Thyroid gland (tissue), 4 donors: ENCODE data around the gene TMC2. TPM values are rescaled to one million over a fixed set of nuclear protein-coding genes. Genes with fewer than 3 reads are reported as not detected.

Experiments
- DNase-seq, 2 donors: peaks; one replicate each; pipeline ENCODE4 v3.0.0-alpha.2; 2019
- H3K27ac ChIP-seq, 3 donors: fragments of 200-600 bp; sonication (generic); 1 replicate in 2 of 3; 2 replicates in 1 of 3; pipeline ENCODE4 v1.5.1; 2016 to 2019; ENCODE audit warnings: mild to moderate bottlenecking in 1 of 3, moderate library complexity in 1 of 3
- H3K27me3 ChIP-seq: fragments of 200-600 bp; sonication (generic); one replicate; pipeline ENCODE4 v1.5.1; 2019
- H3K36me3 ChIP-seq, 2 donors: fragments of 200-600 bp; sonication (generic); one replicate each; pipeline ENCODE4 v1.5.1; 2016 to 2019
- H3K4me1 ChIP-seq, 2 donors: fragments of 200-600 bp; sonication (generic); one replicate each; pipeline ENCODE4 v1.5.1; 2017 to 2019
- H3K4me3 ChIP-seq, 3 donors: fragments of 200-600 bp; sonication (generic); replicated peaks in 1 of 3; 1 replicate in 2 of 3; 2 replicates in 1 of 3; pipeline ENCODE4 v1.5.1; 2016; ENCODE audit warnings: mild to moderate bottlenecking in 1 of 3
- H3K9me3 ChIP-seq: fragments of 200-600 bp; sonication (generic); one replicate; pipeline ENCODE4 v1.5.1; 2017
- CTCF ChIP-seq, 6 experiments: fragments of 200-600 bp in 3 of 6; fragments of 450-650 bp in 3 of 6; sonication (generic) in 3 of 6; IDR thresholded peaks; one replicate each; pipeline ENCODE4 v1.5.1; 2016 to 2019; ENCODE audit warnings: antibody characterized with exemption in 6 of 6, mild to moderate bottlenecking in 2 of 6, inconsistent platforms in 1 of 6, moderate library complexity in 1 of 6
- POLR2A ChIP-seq, 2 donors: fragments of 450-650 bp; IDR thresholded peaks; one replicate each; pipeline ENCODE4 v1.6.1; 2017; ENCODE audit warnings: antibody characterized with exemption in 2 of 2, mild to moderate bottlenecking in 2 of 2, moderate library complexity in 1 of 2
- WGBS, 2 donors: methylation state at CpG; one replicate each; pipeline ENCODE4 v1.1.5; 2017; 5-methylcytosine and 5-hydroxymethylcytosine counted together
- intact Hi-C: fragments of 100-400 bp; cut with DNase I; formaldehyde crosslinking; loops from one replicate; pipeline ENCODE4 v1.15.1; 2023
- total RNA-seq, 4 donors: library from RNA; depleted of rRNA; stranded (reverse); fragments of >200 nt; gene quantifications; one replicate each; pipeline ENCODE4 v1.2.3, GENCODE V29; 2016

The TMC2 gene
- total RNA-seq, 4 donors from 2014 or later: 0.11 TPM; not detected in 3

GRCh38 chr20:2687514-2687913, 151.1 kb downstream of the TMC2 start:
- no peak overlapping the region for H3K4me3 ChIP-seq
- H3K36me3 ChIP-seq: no peaks in the 10 kb centered on the region
- H3K9me3 ChIP-seq: no peaks in the 10 kb centered on the region
- H3K27me3 ChIP-seq: no peaks in the 10 kb centered on the region
- H3K4me1 ChIP-seq: peaks cover 0 to 13% of the 10 kb centered on the region in 2 donors
- intact Hi-C loops: no loop called here
- TF ChIP-seq CTCF (IDR thresholded peaks at IDR 0.05) (no peak), POLR2A (IDR thresholded peaks at IDR 0.05) (no peak)
- H3K27ac ChIP-seq: no peak overlapping the region
- no peak for DNase-seq
- 50 to 57% methylated on average over 6 of the region's 6 CpGs for WGBS, 2 donors

DNA sequence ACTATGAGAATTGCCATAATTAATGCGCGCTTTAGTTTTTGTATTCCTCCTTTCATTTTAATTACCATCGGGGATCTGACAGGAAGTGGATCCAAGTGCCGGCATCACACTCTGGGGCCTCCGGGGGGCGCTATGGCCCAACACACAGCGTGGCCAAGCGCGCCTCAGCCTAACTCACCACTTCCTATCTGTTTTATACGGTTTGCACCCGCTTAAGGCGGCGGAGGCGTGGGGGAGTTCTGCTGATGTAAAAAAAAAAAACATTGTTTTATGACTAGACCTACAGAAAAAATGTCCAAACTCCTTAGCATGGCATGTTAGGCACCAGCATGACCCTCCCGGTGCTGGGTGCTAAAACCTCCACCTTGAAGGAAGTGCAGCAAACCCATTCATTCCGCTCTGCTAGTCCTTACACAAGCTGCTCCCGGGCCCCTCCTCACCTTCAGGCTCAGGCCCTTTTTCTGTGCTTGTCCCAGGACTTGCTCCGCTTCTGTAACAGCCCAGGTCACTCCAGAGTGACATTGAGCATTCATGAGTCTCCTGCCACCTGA, 151.7 kb downstream of the TMC2 start:
- no peak overlapping the region for H3K4me3 ChIP-seq
- H3K9me3 ChIP-seq: no peaks in the 10 kb centered on the region
- H3K4me1 ChIP-seq: peaks cover 0 to 13% of the 10 kb centered on the region in 2 donors
- intact Hi-C loops: no loop called here
- TF ChIP-seq POLR2A (IDR thresholded peaks at IDR 0.05): no peak
- peak in 5 of 6 experiments; percentile 39 to 66 (median 62) for TF ChIP-seq CTCF (IDR thresholded peaks at IDR 0.05)
- no peaks in the 10 kb centered on the region for H3K27me3 ChIP-seq
- peak; percentile 68 to 69 for DNase-seq
- H3K27ac ChIP-seq: no peak overlapping the region
- H3K36me3 ChIP-seq: no peaks in the 10 kb centered on the region
- 25 to 26% methylated on average over 18 of the region's 18 CpGs for WGBS, 2 donors

DNA sequence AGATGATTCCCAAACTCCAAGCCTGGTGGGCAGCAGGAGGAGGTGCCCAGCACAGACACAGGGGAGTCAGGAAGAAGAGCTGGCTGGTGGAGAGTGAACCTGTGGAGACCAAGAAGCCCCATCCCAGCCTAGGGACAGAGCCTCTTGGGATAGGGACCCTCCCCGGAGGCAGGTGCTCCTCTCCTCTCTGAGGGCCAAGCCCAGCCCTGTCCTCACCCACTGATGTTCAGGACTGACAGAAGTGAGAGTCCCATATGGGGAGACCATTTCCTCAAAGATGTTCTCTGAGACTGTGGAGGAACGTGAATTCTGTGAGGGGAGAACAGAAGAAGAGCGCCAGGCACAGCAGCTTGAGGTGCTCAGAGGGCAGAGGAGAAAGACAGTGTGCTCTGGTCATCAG, 153.8 kb downstream of the TMC2 start:
- Histone ChIP-seq H3K36me3 (no peaks in the 10 kb centered on the region), H3K27me3 (no peaks in the 10 kb centered on the region), H3K4me1 (peaks cover 3 to 22% of the 10 kb centered on the region in 2 donors), H3K9me3 (no peaks in the 10 kb centered on the region), H3K27ac (no peak overlapping the region), H3K4me3 (no peak overlapping the region)
- TF ChIP-seq POLR2A (IDR thresholded peaks at IDR 0.05): no peak
- no peak for TF ChIP-seq CTCF (IDR thresholded peaks at IDR 0.05)
- 81 to 89% methylated on average over 3 of the region's 3 CpGs for WGBS, 2 donors
- intact Hi-C loops: loop anchor here (5.0 kb wide), 2 partner anchors 52 to 152 kb away; partner anchors contain the start of genes PCED1A and VPS16
- DNase-seq: no peak

GRCh38 chr20:2690718-2691117, 154.3 kb downstream of the TMC2 start:
- Histone ChIP-seq H3K27ac (no peak overlapping the region), H3K36me3 (no peaks in the 10 kb centered on the region), H3K4me3 (no peak overlapping the region), H3K4me1 (peaks cover 3 to 22% of the 10 kb centered on the region in 2 donors), H3K9me3 (no peaks in the 10 kb centered on the region), H3K27me3 (no peaks in the 10 kb centered on the region)
- 32 to 33% methylated on average over 6 of the region's 6 CpGs for WGBS, 2 donors
- peak; percentile 72 to 90 for DNase-seq
- intact Hi-C loops: loop anchor here (5.0 kb wide), 2 partner anchors 52 to 152 kb away; partner anchors contain the start of genes PCED1A and VPS16
- no peak for TF ChIP-seq POLR2A (IDR thresholded peaks at IDR 0.05)
- no peak for TF ChIP-seq CTCF (IDR thresholded peaks at IDR 0.05)

- DNase-seq: peak; percentile 43 to 49
- no peaks in the 10 kb centered on the region for H3K27me3 ChIP-seq
- no peaks in the 10 kb centered on the region for H3K9me3 ChIP-seq
- peak overlapping the region in 2 of 3 donors; percentile 15 to 73 for H3K27ac ChIP-seq
- intact Hi-C loops: loop anchor here (5.0 kb wide), 2 partner anchors 51 to 151 kb away; partner anchors contain the start of genes PCED1A and VPS16
- TF ChIP-seq POLR2A (IDR thresholded peaks at IDR 0.05) (no peak), CTCF (IDR thresholded peaks at IDR 0.05) (no peak)
- 30 to 35% methylated on average over 8 of the region's 8 CpGs for WGBS, 2 donors
- H3K36me3 ChIP-seq: no peaks in the 10 kb centered on the region
- H3K4me3 ChIP-seq: no peak overlapping the region
- peaks cover 3 to 22% of the 10 kb centered on the region in 2 donors for H3K4me1 ChIP-seq
Measured at GRCh38 chr20:2691127-2691526, 154.8 kb downstream of the TMC2 start.
